CD4-positive, alpha-beta T cell treated with Interleukin-4 for 4 hours (primary cell): ENCODE results near the gene MTG1.
A peak's percentile ranks its signal among the peaks of the same experiment; 100 is the strongest.
"Not testable (repeated sequence)": the region's sequence is repeated elsewhere in the genome, so short reads cannot be mapped to it uniquely, and the experiment has no call there.

Experiments used
- DNase-seq: peaks from one replicate; pipeline ENCODE4 v3.0.0-alpha.2; 2020

The MTG1 gene

DNA sequence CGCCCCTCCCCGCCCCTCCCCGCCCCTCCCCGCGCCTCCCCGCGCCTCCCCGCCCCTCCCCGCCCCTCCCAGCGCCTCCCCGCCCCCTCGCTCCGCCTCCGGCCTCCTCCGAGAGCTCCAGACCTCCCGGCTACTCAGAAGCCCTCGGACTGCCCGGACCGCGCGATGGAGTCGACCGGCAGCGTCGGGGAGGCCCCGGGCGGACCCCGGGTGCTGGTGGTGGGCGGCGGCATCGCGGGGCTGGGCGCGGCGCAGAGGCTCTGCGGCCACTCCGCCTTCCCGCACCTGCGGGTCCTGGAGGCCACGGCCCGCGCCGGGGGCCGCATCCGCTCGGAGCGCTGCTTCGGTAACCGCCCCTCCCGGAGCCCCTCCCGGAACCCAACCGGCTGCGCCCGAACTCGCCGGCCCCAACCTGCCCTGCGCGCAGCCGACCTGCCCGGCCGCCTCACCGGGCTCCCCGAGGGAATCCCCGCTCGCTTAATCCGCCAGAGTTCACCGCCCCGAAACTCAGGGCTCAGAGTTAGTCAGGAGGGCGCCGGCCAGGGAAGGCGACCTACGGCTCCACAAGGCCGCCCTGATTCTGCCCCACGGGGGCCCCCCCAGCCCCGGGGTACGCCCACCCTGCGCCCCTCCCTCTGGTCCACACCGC is 14.7 kb upstream of the MTG1 start, which contains the start of gene PAOX:
TSS of gene PAOX (plus strand) at position 111 of the 649 bp plus-strand sequence. CDS start at position 166, 55 bp downstream.
- DNase-seq = peak; percentile 67

- no peak for DNase-seq
These were observed 13.9 kb upstream of the MTG1 start for GRCh38 chr10:133379801-133380666.

DNA sequence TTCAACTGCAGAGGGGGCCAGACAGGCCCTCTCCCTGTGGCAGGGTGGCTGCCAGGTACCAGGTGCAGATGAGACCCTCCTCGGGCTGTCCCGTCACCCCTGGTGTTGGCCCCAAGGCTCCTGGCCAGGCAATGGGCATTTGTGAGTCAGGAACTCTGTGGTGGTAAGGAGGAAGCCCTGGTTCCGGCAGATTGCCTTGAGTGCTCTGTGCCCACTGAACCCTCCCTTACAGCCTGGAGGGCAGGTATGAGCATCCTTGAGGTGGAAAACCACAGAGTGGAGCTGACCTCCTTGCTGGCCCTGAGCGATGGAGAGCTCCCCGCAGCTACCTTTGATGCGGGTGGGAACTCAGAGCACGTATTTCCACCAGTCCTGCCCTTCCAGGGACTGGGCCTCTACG is 12.9 kb upstream of the MTG1 start:
- DNase-seq = no peak

GRCh38 chr10:133383551-133383950 is 10.4 kb upstream of the MTG1 start:
- no peak for DNase-seq

DNA sequence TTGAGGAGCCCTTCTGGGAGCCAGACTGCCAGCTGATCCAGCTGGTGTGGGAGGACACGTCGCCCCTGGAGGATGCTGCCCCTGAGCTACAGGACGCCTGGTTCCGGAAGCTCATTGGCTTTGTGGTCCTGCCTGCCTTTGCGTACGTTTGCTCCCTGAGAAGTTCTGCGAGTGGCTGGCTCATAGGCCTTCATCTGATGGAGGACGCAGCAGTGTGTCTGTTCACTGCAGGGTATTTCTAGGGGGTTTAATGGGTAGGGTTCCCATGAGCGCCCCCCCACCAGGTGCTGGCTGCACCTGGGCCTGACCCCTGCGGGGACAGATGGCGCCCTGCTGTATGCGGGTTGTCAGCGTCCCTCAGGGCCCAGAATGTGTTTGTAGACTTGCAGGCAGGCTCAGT is 9.9 kb upstream of the MTG1 start:
- no peak for DNase-seq

- no peak for DNase-seq
These were observed 8.7 kb upstream of the MTG1 start for GRCh38 chr10:133385214-133385613.

DNA sequence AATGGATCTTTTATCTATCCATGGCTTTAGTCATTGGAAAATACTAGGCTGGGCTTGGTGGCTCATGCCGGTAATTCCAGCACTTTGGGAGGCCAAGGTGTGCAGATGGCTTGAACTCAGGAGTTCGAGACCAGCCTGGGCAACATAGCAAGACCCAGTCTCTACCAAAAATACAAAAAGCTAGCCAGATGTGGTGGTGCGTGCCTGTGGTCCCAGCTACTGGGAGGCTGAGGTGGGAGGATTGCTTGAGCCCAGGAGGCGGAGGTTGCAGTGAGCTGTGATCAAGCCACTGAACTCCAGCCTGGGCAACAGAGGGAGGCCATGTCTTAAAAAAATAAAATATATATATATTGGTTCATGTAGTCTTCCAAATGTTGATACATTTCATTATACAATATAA is 7.0 kb upstream of the MTG1 start:
- not testable (repeated sequence) for DNase-seq

DNA sequence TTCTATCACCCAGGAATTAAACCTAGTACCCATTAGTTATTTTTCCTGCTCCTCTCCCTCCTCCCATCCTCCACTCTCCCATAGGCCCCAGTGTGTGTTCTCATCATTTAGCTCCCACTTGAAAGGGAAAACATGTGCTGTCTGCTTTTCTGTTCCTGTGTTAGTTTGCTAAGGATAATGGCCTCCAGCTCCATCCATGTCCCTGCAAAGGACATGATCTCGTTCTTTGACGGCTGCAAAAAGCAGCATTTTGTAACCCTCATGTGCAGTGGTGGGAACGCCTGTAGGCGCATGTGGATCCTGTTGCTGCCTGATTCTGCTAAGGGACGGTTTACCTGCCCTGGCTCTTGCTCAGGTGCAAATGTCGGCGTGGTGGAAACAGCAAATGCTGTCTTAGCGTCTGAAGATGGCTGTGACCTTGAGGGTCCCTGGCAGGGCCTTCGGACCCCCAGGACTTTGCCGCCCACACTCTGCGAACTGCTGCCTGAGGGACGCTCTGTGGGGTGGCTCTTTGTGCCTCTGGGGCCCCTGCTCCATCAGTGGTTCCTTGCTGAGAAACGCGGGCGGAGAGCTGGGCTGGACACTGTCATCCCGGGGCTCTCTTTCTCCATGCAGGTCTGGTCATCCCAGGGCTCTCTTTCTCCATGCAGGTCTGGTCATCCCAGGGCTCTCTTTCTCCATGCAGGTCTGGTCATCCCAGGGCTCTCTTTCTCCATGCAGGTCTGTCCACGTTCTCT is 5.6 kb upstream of the MTG1 start:
- no peak for DNase-seq

GRCh38 chr10:133388973-133389818 is 4.8 kb upstream of the MTG1 start:
- DNase-seq = peak; percentile 63

DNA sequence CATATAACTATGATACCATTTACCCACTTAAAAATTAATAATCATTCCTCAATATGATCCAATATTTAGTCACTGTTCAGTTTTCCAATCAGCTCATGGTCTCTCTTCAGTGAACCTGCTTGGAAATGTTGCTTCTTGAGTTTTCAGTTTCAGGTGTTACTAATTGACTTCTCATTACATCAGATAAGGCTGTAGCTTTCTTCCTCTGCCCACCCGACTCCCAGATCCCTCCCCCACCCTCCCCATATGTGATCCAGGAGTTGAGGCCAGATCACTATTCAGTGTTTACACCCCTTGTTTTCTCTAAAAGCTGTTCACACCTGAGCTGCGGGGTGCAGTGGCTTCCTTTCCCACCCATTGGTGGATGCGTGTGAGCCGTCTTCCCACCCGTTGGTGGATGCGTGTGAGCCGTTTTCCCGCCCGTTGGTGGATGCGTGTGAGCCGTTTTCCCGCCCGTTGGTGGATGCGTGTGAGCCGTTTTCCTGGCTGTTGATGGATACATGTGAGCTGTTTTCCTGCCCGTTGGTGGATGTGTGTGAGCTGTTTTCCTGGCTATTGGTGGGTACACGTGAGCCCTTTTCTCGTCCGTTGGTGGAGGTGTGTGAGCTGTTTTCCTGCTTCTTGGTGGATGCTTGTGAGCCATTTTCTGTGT is 3.2 kb upstream of the MTG1 start:
- DNase-seq = no peak

DNA sequence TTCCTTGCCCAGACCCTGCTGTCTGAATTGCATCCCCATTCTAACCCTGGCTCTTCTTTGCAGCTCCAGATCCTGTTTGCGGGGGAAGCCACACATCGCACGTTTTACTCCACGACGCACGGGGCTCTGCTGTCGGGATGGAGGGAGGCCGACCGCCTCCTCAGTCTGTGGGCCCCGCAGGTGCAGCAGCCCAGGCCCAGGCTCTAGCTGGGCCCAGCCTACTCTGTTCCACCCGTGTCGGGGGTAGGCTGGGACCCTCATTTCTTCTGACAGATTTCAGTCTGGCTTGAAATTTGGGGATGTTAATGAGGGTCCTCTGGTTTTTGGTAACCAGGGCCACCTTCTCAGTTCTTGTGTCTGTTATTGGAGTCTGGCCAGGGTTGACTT is 2.7 kb upstream of the MTG1 start:
- DNase-seq = no peak

DNA sequence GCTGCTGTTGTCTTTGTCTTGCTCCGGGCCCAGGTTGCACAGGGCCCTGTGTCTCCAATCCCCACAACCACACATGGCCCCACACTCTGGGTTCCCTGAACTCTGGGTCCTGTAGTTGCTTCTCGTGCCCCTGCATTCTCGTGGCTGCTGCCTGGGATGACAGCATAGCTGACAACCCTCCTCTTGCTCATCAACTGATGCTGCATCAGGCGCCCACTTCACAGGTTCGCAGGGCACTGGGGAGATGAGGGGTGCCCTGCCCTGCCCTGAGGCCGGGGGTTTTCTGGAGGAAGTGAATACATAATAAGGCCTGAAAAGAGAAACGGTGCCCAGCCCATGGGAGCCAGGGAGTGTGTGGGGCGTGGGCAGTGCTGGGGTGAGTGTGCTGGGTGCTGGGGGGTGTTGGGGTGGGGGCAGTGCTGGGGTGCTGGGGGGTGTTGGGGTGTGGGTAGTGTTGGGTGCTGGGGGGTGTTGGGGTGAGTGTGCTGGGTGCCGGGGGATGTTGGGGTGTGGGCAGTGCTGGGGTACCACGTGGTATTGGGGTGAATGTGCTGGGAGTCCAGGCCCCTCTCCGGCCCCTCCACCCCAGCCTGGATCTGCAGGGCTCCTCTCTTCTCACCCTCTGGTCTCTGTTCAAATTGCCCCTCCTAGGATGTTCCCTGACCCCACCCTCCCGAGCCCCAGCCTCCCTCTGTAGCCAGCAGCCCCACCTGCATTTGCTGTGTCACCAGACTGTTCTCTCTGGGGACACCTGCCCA is 2.0 kb upstream of the MTG1 start:
- peak; percentile 63 for DNase-seq

- no peak for DNase-seq
These were observed 425 bp upstream of the MTG1 start for GRCh38 chr10:133393401-133394063.

DNA sequence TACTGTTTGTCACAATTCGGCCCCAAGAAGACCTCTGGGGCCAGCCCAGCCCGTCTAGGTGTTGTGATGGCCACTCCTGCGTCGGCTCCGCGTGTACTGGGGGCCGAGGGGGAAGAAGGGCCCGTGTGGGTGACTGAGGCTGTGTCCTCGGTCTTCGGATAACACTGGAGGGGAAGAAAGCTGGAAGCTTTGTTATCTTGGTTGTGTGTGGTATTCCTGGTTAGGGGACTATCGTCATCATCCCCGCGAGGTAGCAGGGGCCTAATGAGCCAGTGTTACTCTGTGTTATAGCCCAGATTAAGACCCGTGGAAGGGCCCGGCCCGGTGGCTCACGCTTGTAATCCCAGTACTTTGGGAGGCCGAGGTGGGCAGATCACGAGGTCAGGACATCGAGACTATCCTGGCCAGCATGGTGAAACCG is 854 bp downstream of the MTG1 start:
- DNase-seq = no peak

DNA sequence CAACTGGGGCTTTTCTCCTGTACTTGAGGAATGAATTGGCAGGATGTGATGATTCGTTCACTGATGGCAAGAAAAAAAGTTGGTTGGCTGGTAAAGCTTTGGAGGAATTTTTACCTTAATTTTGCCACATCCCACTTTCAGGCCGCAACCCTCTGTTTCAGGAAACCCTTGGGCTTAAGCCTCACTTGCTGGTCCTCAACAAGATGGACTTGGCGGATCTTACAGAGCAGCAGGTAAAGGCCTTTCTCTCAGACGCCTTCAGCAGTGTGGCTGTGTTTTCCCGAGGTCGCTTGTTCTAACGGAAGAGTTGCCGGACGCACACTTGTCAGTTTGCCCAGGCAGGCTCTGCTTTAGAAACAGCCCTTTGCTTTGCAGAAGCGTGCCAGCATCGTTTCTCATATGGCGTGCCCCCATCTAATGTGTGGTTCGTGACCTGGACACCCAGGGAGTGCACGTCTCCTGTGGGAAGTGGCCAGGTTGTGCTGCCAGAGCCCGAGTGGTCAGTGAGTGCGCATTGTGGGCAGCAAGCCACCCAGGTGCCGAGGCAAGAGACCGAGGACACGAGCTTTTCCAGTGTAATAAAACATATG is 2.2 kb downstream of the MTG1 start:
- DNase-seq = no peak

DNA sequence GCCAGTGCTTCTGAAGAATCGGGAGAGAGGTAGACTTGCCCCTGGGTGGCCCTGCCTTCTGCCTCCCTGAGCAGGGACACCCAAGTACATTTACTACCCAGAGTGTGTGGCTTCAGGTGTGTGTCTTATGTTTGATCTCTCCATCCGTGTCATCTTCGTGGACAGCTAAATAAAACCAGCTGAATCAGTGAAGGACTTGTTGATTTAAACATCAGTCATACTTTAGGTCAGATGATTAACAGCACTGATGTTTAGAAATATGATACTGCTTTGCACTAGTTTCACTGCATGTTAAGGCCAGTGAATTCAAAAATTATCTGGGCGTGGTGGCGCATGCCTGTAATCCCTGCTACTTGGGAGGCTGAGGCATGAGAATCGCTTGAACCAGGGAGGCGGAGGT is 4.0 kb downstream of the MTG1 start:
- DNase-seq = no peak

DNA sequence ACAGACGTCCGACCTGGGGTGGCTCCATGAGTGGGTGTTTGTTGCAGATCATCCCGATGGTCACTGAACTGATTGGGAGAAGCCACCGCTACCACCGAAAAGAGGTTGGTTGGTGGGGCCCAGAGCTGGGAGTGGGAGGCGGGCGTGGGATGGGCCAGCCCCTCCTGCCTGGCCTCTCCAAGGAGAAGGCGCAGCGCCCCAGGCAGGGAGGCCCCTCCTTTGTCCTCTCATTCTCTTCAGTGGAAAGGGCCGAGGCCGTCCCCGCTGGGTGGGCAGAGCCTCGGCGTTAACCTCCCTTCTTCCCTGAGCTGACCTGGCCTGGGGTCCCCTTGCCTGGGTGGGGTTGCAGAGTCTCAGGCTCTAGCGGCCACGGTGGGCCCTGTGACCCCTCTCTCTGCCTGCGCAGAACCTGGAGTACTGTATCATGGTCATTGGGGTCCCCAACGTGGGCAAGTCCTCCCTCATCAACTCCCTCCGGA is 5.2 kb downstream of the MTG1 start:
- no peak for DNase-seq

DNA sequence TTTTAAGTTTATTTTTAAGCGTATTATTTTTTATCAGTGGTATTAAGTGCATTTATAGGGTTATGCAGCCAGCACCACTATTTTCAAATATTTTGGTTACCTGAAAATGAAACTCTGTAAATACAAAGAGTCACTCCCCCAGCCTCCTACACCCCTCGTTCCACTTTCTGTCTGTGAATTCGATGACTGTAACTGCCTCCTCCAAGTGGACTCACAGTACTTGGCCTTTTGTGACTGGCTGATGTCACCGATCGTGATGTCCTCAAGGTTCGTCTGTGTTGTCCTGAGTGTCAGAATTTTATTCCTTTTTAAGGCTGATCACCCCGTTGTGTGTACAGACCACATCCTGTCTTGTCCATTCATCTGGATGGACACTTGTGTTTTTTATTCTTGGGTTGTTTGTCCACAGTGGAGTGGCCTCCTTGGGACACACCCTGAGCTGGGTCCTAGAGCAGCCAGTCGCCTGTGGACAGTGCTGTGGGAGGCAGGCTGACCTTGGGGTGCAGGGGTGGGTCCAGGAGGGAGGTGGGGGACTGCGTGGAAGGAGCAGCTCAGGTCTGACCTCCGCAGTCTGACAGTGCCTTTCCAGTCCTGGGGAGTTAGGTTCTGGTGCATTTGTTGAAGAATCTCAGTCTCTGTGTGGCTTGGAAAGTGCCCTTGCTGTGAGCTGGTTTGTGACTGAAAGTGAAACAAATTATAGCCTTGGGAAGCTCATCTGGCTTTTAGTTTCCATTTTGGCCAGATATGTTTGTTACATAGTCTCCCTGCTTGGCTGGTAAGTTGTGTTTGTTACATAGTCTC is 6.9 kb downstream of the MTG1 start:
- DNase-seq = peak; percentile 11

- DNase-seq = no peak
These were observed 7.5 kb downstream of the MTG1 start for GRCh38 chr10:133401500-133401899.
